ENCODE data around the gene FBXW11.

The FBXW11 gene

GRCh38 chr5:171867786-171868185, 138.7 kb downstream of the FBXW11 start:
- DNase-seq (ENCODE audit: low spot score): no peak

GRCh38 chr5:171865471-171865870, 141.0 kb downstream of the FBXW11 start:
- no peak for DNase-seq (ENCODE audit: low spot score)

- DNase-seq (ENCODE audit: low spot score): no peak
These were observed 142.5 kb downstream of the FBXW11 start for GRCh38 chr5:171863935-171864334.

GRCh38 chr5:171862624-171863023, 143.8 kb downstream of the FBXW11 start:
- DNase-seq (ENCODE audit: low spot score): no peak

- DNase-seq (ENCODE audit: low spot score): no peak
These were observed 145.1 kb downstream of the FBXW11 start for GRCh38 chr5:171861381-171861780.

- DNase-seq (ENCODE audit: low spot score): no peak
These were observed 148.1 kb downstream of the FBXW11 start for GRCh38 chr5:171858303-171858702.

GRCh38 chr5:171857489-171857876, 149.0 kb downstream of the FBXW11 start:
- no peak for DNase-seq (ENCODE audit: low spot score)

GRCh38 chr5:171855798-171856763, 150.4 kb downstream of the FBXW11 start:
- no peak for DNase-seq (ENCODE audit: low spot score)

GRCh38 chr5:171855265-171855664, 151.2 kb downstream of the FBXW11 start:
- no peak for DNase-seq (ENCODE audit: low spot score)

GRCh38 chr5:171852255-171852681, 154.2 kb downstream of the FBXW11 start:
- no peak for DNase-seq (ENCODE audit: low spot score)

GRCh38 chr5:171851251-171851650, 155.2 kb downstream of the FBXW11 start:
- no peak for DNase-seq (ENCODE audit: low spot score)

- DNase-seq (ENCODE audit: low spot score): no peak
These were observed 156.0 kb downstream of the FBXW11 start for GRCh38 chr5:171850324-171850947.

GRCh38 chr5:171849585-171850323, 156.7 kb downstream of the FBXW11 start:
- DNase-seq (ENCODE audit: low spot score): no peak

- DNase-seq (ENCODE audit: low spot score): no peak
These were observed 157.4 kb downstream of the FBXW11 start for GRCh38 chr5:171848911-171849520.

- DNase-seq (ENCODE audit: low spot score): no peak
These were observed 158.0 kb downstream of the FBXW11 start for GRCh38 chr5:171848486-171848885.

GRCh38 chr5:171848006-171848405, 158.4 kb downstream of the FBXW11 start:
- no peak for DNase-seq (ENCODE audit: low spot score)

- DNase-seq (ENCODE audit: low spot score): no peak
These were observed 159.4 kb downstream of the FBXW11 start for GRCh38 chr5:171847026-171847425.

GRCh38 chr5:171846323-171846722, 160.1 kb downstream of the FBXW11 start:
- no peak for DNase-seq (ENCODE audit: low spot score)

GRCh38 chr5:171845857-171846256, 160.6 kb downstream of the FBXW11 start:
- DNase-seq (ENCODE audit: low spot score): no peak

- no peak for DNase-seq (ENCODE audit: low spot score)
These were observed 161.3 kb downstream of the FBXW11 start for GRCh38 chr5:171845040-171845630.

GRCh38 chr5:171842777-171843328, 163.6 kb downstream of the FBXW11 start:
- no peak for DNase-seq (ENCODE audit: low spot score)

All from activated CD4-positive, alpha-beta T cell treated with anti-CD3 and anti-CD28 coated beads, Interleukin-2, Interleukin-4, amounts not matched to agents 100 ng/mL and 50 ng/mL, durations not matched to agents 16 hours and 8 hours (primary cell).